DLD1 (cell line): ENCODE results near the gene OR1J4.

ENCODE experiments used
- in situ Hi-C: cut with HindIII; loops from 2 replicates; pipeline ENCODE4 v1.10.0; 2017; ENCODE audit warnings: low sequenced_read_pairs

Gene OR1J4

GRCh38 chr9:122567901-122568300, 49.0 kb downstream of the OR1J4 start:
- in situ Hi-C loops, result no loop called here
